ENCODE measurements around the gene CLEC4M.

- TF ChIP-seq CTCF (IDR thresholded peaks at IDR 0.05) (no peak), EP300 (IDR thresholded peaks at IDR 0.05) (no peak)
Measured at GRCh38 chr19:7766535-7766934, 3.5 kb downstream of the CLEC4M start.
